ENCODE data around the gene LILRB3.
A peak's percentile ranks its signal among the peaks of the same experiment; 100 is the strongest.
"Not testable (repeated sequence)": the region's sequence is repeated elsewhere in the genome, so short reads cannot be mapped to it uniquely, and the experiment has no call there.

The LILRB3 gene

GRCh38 chr19:54231077-54231931 lies 8.5 kb upstream of the LILRB3 start:
- TF ChIP-seq POLR2AphosphoS5 (IDR thresholded peaks at IDR 0.05; ENCODE audit: borderline replicate concordance, low read depth, low read length) = no peak
- peak; percentile 25 for TF ChIP-seq FOXP2 (optimal IDR thresholded peaks at IDR 0.05; ENCODE audit: control extremely low read depth, extremely low read length, insufficient read depth)
- no peak overlapping the region for H3K9ac ChIP-seq (ENCODE audit: insufficient read length)
- no peak for DNase-seq (ENCODE audit: low read depth, low spot score)

GRCh38 chr19:54230031-54230430 lies 7.2 kb upstream of the LILRB3 start:
- H3K36me3 ChIP-seq (ENCODE audit: insufficient read depth, low read length) = no peaks in the 10 kb centered on the region
- no peak overlapping the region for H3K27ac ChIP-seq
- H3K9me3 ChIP-seq (ENCODE audit: low read depth, low read length) = no peaks in the 10 kb centered on the region
- no peak overlapping the region for H3K9ac ChIP-seq (ENCODE audit: insufficient read length)
- H3K4me3 ChIP-seq = no peak overlapping the region
- DNase-seq (ENCODE audit: low read depth, low spot score) = no peak
- TF ChIP-seq FOXP2 (optimal IDR thresholded peaks at IDR 0.05; ENCODE audit: control extremely low read depth, extremely low read length, insufficient read depth) (no peak), POLR2AphosphoS5 (IDR thresholded peaks at IDR 0.05; ENCODE audit: borderline replicate concordance, low read depth, low read length) (no peak), EZH2 (IDR thresholded peaks at IDR 0.05) (no peak)

More at GRCh38 chr19:54231077-54231931, 8.5 kb upstream of the LILRB3 start:
- no peaks in the 10 kb centered on the region for H3K36me3 ChIP-seq (ENCODE audit: insufficient read depth, low read length)
- H3K4me3 ChIP-seq = no peak overlapping the region
- H3K9me3 ChIP-seq (ENCODE audit: low read depth, low read length) = no peaks in the 10 kb centered on the region
- no peak overlapping the region for H3K27ac ChIP-seq

GRCh38 chr19:54229146-54229545 lies 6.3 kb upstream of the LILRB3 start:
- Histone ChIP-seq H3K4me3 (no peak overlapping the region), H3K36me3 (ENCODE audit: insufficient read depth, low read length) (no peaks in the 10 kb centered on the region), H3K9ac (ENCODE audit: insufficient read length) (no peak overlapping the region), H3K27ac (no peak overlapping the region), H3K9me3 (ENCODE audit: low read depth, low read length) (no peaks in the 10 kb centered on the region)
- TF ChIP-seq EZH2 (IDR thresholded peaks at IDR 0.05) (no peak), POLR2AphosphoS5 (IDR thresholded peaks at IDR 0.05; ENCODE audit: borderline replicate concordance, low read depth, low read length) (no peak), FOXP2 (optimal IDR thresholded peaks at IDR 0.05; ENCODE audit: control extremely low read depth, extremely low read length, insufficient read depth) (no peak)
- no peak for DNase-seq (ENCODE audit: low read depth, low spot score)

DNA sequence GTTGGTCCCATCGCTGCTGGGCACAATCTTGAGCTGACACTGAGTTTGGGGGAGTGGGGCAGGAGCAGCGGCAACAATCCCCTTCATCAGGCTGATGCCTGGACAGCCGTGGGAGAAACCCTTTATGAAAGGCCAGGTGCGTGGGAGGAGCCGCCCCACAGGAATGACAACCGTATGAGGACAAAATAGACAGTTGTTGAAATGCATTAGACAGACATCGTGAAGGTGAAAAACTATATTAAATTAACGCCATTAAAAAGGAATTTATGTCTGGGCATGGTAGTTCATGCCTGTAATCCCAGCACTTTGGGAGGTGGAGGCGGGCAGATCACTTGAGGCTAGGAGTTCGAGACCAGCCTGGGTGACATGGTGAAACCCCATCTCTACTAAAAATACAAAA lies 1.8 kb upstream of the LILRB3 start:
- not testable (repeated sequence) for H3K36me3 ChIP-seq (ENCODE audit: insufficient read depth, low read length); H3K4me3 ChIP-seq; DNase-seq (ENCODE audit: low read depth, low spot score); H3K27ac ChIP-seq; H3K9me3 ChIP-seq (ENCODE audit: low read depth, low read length); H3K9ac ChIP-seq (ENCODE audit: insufficient read length)

DNA sequence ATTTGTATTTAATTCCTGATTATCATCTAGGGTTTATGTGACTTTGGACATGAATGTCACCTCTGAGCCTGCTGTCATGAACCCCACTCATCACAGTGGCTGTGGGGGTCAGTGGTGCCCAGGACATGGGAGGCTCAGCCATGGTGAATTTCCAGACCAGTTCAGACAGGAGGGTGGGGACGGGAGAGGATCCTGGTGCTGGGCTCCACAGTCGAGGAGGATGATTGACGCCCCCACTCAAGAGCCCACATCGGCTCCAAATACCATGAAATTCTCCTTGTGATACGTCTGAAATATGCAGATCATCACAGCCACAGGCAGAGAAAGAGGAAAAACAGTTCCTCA lies 1.1 kb upstream of the LILRB3 start:
- not testable (repeated sequence) for H3K9me3 ChIP-seq (ENCODE audit: low read depth, low read length); H3K36me3 ChIP-seq (ENCODE audit: insufficient read depth, low read length); H3K4me3 ChIP-seq; H3K27ac ChIP-seq; DNase-seq (ENCODE audit: low read depth, low spot score); H3K9ac ChIP-seq (ENCODE audit: insufficient read length)

- not testable (repeated sequence) for H3K36me3 ChIP-seq (ENCODE audit: insufficient read depth, low read length); H3K9me3 ChIP-seq (ENCODE audit: low read depth, low read length); H3K27ac ChIP-seq; H3K4me3 ChIP-seq; DNase-seq (ENCODE audit: low read depth, low spot score); H3K9ac ChIP-seq (ENCODE audit: insufficient read length)
Measured at GRCh38 chr19:54223277-54223936, 600 bp upstream of the LILRB3 start.

GRCh38 chr19:54221947-54222346 lies 860 bp downstream of the LILRB3 start:
- H3K27ac ChIP-seq; H3K9ac ChIP-seq (ENCODE audit: insufficient read length); H3K36me3 ChIP-seq (ENCODE audit: insufficient read depth, low read length); H3K9me3 ChIP-seq (ENCODE audit: low read depth, low read length); H3K4me3 ChIP-seq; DNase-seq (ENCODE audit: low read depth, low spot score): not testable (repeated sequence)

GRCh38 chr19:54219702-54220101 lies 3.1 kb downstream of the LILRB3 start:
- not testable (repeated sequence) for H3K9me3 ChIP-seq (ENCODE audit: low read depth, low read length); H3K4me3 ChIP-seq; H3K9ac ChIP-seq (ENCODE audit: insufficient read length); H3K36me3 ChIP-seq (ENCODE audit: insufficient read depth, low read length); DNase-seq (ENCODE audit: low read depth, low spot score); H3K27ac ChIP-seq

DNA sequence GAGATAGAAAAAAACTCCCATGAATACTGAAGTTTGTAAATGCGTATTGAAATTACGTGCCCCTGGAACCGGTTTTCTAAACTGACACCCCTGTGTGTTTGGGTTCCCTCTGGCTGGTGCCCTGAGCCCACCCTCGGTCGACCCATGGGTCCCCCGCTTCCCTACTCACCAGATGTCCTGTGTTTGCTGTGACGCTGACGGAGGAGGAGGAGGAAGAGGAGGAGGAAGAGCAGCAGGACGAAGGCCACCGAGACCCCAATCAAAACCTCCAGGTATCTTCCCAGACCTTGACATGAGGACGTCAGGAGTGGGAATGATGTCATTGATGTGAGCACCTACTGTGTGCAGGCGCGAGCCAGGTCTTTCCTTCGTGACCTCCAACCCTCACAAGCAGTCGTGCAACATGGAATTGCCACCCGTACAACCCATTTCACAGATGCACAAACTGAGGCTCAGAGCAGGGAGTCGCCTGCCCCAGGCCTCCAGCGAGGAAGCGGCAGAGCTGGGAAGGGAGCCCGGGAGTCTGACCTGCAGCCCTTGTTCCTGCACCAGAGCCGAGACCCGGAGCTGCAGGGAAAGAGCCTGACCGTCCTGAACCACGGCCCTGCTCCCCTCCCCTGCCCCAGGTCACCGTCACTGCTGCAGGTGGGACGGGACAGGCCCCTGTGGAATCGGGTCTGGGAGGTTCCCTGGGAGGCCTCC lies 3.7 kb downstream of the LILRB3 start:
- Histone ChIP-seq H3K9ac (ENCODE audit: insufficient read length) (no peak overlapping the region), H3K4me3 (no peak overlapping the region), H3K27ac (no peak overlapping the region), H3K9me3 (ENCODE audit: low read depth, low read length) (no peaks in the 10 kb centered on the region), H3K36me3 (ENCODE audit: insufficient read depth, low read length) (no peaks in the 10 kb centered on the region)
- DNase-seq (ENCODE audit: low read depth, low spot score) = no peak
- TF ChIP-seq EZH2 (IDR thresholded peaks at IDR 0.05) = no peak
